ENCODE results near the gene TLE4.
"Not testable (repeated sequence)": the region's sequence is repeated elsewhere in the genome, so short reads cannot be mapped to it uniquely, and the experiment has no call there.

Gene TLE4

GRCh38 chr9:79640067-79640466 lies 68.3 kb downstream of the TLE4 start:
- not testable (repeated sequence) for DNase-seq

GRCh38 chr9:79641070-79641469 lies 69.3 kb downstream of the TLE4 start:
- DNase-seq: no peak

GRCh38 chr9:79642671-79643070 lies 70.9 kb downstream of the TLE4 start:
- DNase-seq: no peak

- DNase-seq: no peak
These were observed 72.3 kb downstream of the TLE4 start for GRCh38 chr9:79644048-79644447.

- no peak for DNase-seq
These were observed 72.8 kb downstream of the TLE4 start for GRCh38 chr9:79644601-79645000.

GRCh38 chr9:79645110-79645509 lies 73.3 kb downstream of the TLE4 start:
- DNase-seq: no peak

GRCh38 chr9:79646096-79646495 lies 74.3 kb downstream of the TLE4 start:
- DNase-seq: no peak

GRCh38 chr9:79651251-79651795 lies 79.6 kb downstream of the TLE4 start:
- DNase-seq: peak; percentile 58

GRCh38 chr9:79652598-79652997 lies 80.8 kb downstream of the TLE4 start:
- DNase-seq: no peak

GRCh38 chr9:79654591-79655382 lies 83.0 kb downstream of the TLE4 start:
- DNase-seq: not testable (repeated sequence)

GRCh38 chr9:79655551-79655950 lies 83.8 kb downstream of the TLE4 start:
- DNase-seq: no peak

GRCh38 chr9:79656169-79656568 lies 84.4 kb downstream of the TLE4 start:
- DNase-seq: no peak

- DNase-seq: no peak
These were observed 86.1 kb downstream of the TLE4 start for GRCh38 chr9:79657891-79658290.

GRCh38 chr9:79658926-79659325 lies 87.2 kb downstream of the TLE4 start:
- no peak for DNase-seq

- no peak for DNase-seq
These were observed 88.8 kb downstream of the TLE4 start for GRCh38 chr9:79660615-79661014.

- DNase-seq: no peak
These were observed 89.5 kb downstream of the TLE4 start for GRCh38 chr9:79661279-79661678.

- DNase-seq: no peak
These were observed 90.2 kb downstream of the TLE4 start for GRCh38 chr9:79661886-79662536.

- DNase-seq: no peak
These were observed 90.8 kb downstream of the TLE4 start for GRCh38 chr9:79662537-79662956.

- DNase-seq: no peak
These were observed 91.5 kb downstream of the TLE4 start for GRCh38 chr9:79663300-79663699.

GRCh38 chr9:79663878-79664277 lies 92.1 kb downstream of the TLE4 start:
- DNase-seq: no peak

GRCh38 chr9:79664375-79664831 lies 92.6 kb downstream of the TLE4 start:
- peak; percentile 50 for DNase-seq

GRCh38 chr9:79665369-79665768 lies 93.6 kb downstream of the TLE4 start:
- DNase-seq: no peak

- peak; percentile 59 for DNase-seq
These were observed 94.2 kb downstream of the TLE4 start for GRCh38 chr9:79665931-79666330.

- peak; percentile 76 for DNase-seq
These were observed 95.4 kb downstream of the TLE4 start for GRCh38 chr9:79667120-79667519.
